HEK293T (cell line): ENCODE data around the gene POLR3A.

Experiments
- CTCF ChIA-PET: fragments of 350-600 bp; formaldehyde crosslinking; extraction: SDS; loops from one replicate; lab custom pipeline; 2021; ENCODE audit warnings: antibody characterized with exemption, inconsistent platforms; lab: Yijun Ruan, JAX
- POLR2A ChIA-PET: fragments of 350-600 bp; formaldehyde crosslinking; extraction: SDS; loops from one replicate; lab custom pipeline; 2020; ENCODE audit warnings: antibody characterized with exemption, inconsistent platforms; lab: Yijun Ruan, JAX
- DNase-seq: peaks from one replicate; pipeline ENCODE4 v3.0.0; 2012; ENCODE audit warnings: mixed read lengths; ENCODE audit errors: extremely low spot score
- ARNT ChIP-seq: fragments of 450-650 bp; IDR thresholded peaks from 2 replicates; pipeline ENCODE4 v1.6.1; 2017; ENCODE audit warnings: mild to moderate bottlenecking
- BHLHE40 ChIP-seq: fragments of 450-650 bp; IDR thresholded peaks from 2 replicates; pipeline ENCODE4 v1.6.1; 2016; ENCODE audit warnings: mild to moderate bottlenecking, moderate library complexity, borderline replicate concordance
- CTBP1 ChIP-seq: fragments of 450-650 bp; IDR thresholded peaks from 2 replicates; pipeline ENCODE4 v1.6.1; 2016; ENCODE audit warnings: borderline replicate concordance
- ELF4 ChIP-seq: fragments of 450-650 bp; IDR thresholded peaks from 2 replicates; pipeline ENCODE4 v1.6.1; 2017; ENCODE audit warnings: antibody characterized with exemption
- FOXA1 ChIP-seq: fragments of 450-650 bp; IDR thresholded peaks from 2 replicates; pipeline ENCODE4 v1.6.1; 2016; ENCODE audit warnings: mild to moderate bottlenecking
- FOXK2 ChIP-seq: fragments of 450-650 bp; IDR thresholded peaks from 2 replicates; pipeline ENCODE4 v1.6.1; 2016; ENCODE audit warnings: mild to moderate bottlenecking
- FOXM1 ChIP-seq: fragments of 450-650 bp; IDR thresholded peaks from 2 replicates; pipeline ENCODE4 v1.6.1; 2017; ENCODE audit warnings: mild to moderate bottlenecking, borderline replicate concordance
- HDGF ChIP-seq: fragments of 450-650 bp; IDR thresholded peaks from 2 replicates; pipeline ENCODE4 v1.6.1; 2017; ENCODE audit warnings: antibody characterized with exemption, borderline replicate concordance
- L3MBTL2 ChIP-seq: fragments of 450-650 bp; conservative IDR thresholded peaks from 2 replicates; pipeline ENCODE4 v1.6.1; 2016; ENCODE audit warnings: mild to moderate bottlenecking
- LEF1 ChIP-seq: fragments of 450-650 bp; IDR thresholded peaks from 2 replicates; pipeline ENCODE4 v1.6.1; 2017; ENCODE audit warnings: mild to moderate bottlenecking, borderline replicate concordance
- NFRKB ChIP-seq: fragments of 450-650 bp; IDR thresholded peaks from 2 replicates; pipeline ENCODE4 v1.6.1; 2016; ENCODE audit warnings: mild to moderate bottlenecking, moderate library complexity
- SP1 ChIP-seq: fragments of 450-650 bp; IDR thresholded peaks from 2 replicates; pipeline ENCODE4 v1.6.1; 2017
- SUZ12 ChIP-seq: fragments of 450-650 bp; IDR thresholded peaks from 2 replicates; pipeline ENCODE4 v1.6.1; 2016; ENCODE audit warnings: mild to moderate bottlenecking
- TARDBP ChIP-seq: fragments of 450-650 bp; IDR thresholded peaks from 2 replicates; pipeline ENCODE4 v1.6.1; 2016
- ZNF384 ChIP-seq: fragments of 450-650 bp; IDR thresholded peaks from 2 replicates; pipeline ENCODE4 v1.6.1; 2016
- TF ChIP-seq, protein P1 (sequence below): fragments of 450-650 bp; IDR thresholded peaks from 2 replicates; pipeline ENCODE4 v1.6.1; 2016

The POLR3A gene

GRCh38 chr10:77973276-77973675 lies 56.0 kb downstream of the POLR3A start:
- no peak for DNase-seq
- CTCF ChIA-PET: interaction anchor here (0.7 to 1.1 kb wide), 4 partner anchors 9 to 181 kb away, joined by 3 to 4 read pairs (median 3); no protein-coding TSS in a partner anchor
- TF ChIP-seq SP1: no peak
- no peak for TF ChIP-seq BHLHE40
- no peak for TF ChIP-seq FOXK2
- TF ChIP-seq ZNF384: no peak
- POLR2A ChIA-PET: no interaction called here

DNA sequence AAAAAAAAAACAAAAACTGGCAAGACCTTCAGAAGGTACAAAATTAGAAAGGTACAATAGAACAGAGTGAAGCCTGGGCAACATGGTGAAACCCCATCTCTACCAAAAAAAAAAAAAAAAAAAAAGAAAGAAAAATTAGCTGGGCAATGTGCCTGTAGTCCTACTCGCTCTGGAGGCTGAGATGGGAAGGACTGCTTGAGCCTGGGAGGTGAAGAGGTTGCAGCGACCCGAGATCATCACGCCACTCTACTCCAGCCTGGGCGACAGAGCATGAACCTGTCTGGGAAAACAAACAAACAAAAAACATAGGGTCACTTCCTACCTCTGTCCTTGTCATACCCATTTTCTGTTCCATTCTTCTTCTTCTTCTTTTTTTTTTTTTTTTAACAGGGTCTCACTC lies 57.2 kb downstream of the POLR3A start:
- POLR2A ChIA-PET: no interaction called here
- CTCF ChIA-PET: no interaction called here
- no peak for TF ChIP-seq ARNT
- DNase-seq: no peak

GRCh38 chr10:77971804-77972144 lies 57.5 kb downstream of the POLR3A start:
- DNase-seq: no peak
- no peak for TF ChIP-seq NFRKB
- TF ChIP-seq FOXK2: no peak
- TF ChIP-seq L3MBTL2: no peak
- TF ChIP-seq ARNT: no peak
- no peak for TF ChIP-seq SUZ12
- no peak for TF ChIP-seq FOXA1
- TF ChIP-seq TARDBP: no peak
- TF ChIP-seq LEF1: no peak
- TF ChIP-seq HDGF: no peak
- TF ChIP-seq SP1: no peak
- TF ChIP-seq FOXM1: no peak
- ChIA-PET POLR2A (no interaction called here), CTCF (no interaction called here)

DNA sequence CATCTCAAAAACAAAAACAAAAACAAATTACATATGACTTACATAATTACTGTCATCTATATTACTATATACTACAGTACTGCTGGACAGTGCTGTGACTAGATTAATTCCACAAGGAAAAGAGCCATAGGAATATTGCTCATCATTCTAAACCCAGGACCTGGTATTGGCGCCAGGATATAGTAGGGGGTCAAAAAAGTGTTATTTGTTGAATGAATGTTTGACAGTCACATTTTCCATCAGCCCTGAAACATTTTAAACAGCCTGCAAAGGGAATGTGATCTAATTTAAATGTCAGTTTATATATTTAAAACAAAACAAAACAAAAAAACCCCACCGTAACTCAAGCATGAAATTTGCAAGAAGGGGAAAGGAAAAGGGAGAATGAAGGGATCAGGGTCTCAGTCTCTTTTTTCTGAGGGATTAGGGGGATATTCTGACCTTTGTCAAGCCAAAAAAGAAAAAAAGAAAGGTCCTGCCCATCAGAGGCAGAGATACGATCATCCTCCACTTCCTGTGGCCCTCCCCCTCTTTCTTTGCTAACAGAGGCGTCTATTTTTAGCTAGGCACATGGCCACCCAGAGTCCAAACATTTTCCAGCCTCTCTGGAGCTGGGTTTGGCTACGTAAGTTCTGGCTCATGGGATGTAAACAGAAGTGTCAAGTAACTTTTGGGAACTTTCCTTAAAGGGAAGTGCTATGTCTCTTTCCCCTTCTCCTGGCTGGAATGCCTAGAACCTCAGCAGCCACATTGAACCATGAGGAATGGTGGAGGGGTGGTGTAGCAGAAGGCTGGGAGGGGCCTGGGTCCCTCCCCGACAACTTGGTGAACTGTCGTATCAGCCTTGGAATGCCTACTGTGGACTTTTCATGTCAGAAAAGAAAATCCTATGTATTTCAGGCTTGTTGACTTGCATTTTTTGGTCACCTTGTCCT lies 58.2 kb downstream of the POLR3A start:
- DNase-seq: no peak
- POLR2A ChIA-PET: no interaction called here
- CTCF ChIA-PET: no interaction called here
- TF ChIP-seq CTBP1 (no peak), ELF4 (no peak), SP1 (no peak), TARDBP (no peak), HDGF (no peak), FOXK2 (no peak), SUZ12 (no peak), LEF1 (no peak), L3MBTL2 (no peak), ZNF384 (no peak), BHLHE40 (no peak), FOXM1 (no peak), ARNT (no peak), NFRKB (no peak), FOXA1 (no peak)
- TF ChIP-seq, protein P1, sequence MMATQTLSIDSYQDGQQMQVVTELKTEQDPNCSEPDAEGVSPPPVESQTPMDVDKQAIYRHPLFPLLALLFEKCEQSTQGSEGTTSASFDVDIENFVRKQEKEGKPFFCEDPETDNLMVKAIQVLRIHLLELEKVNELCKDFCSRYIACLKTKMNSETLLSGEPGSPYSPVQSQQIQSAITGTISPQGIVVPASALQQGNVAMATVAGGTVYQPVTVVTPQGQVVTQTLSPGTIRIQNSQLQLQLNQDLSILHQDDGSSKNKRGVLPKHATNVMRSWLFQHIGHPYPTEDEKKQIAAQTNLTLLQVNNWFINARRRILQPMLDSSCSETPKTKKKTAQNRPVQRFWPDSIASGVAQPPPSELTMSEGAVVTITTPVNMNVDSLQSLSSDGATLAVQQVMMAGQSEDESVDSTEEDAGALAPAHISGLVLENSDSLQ: no peak

DNA sequence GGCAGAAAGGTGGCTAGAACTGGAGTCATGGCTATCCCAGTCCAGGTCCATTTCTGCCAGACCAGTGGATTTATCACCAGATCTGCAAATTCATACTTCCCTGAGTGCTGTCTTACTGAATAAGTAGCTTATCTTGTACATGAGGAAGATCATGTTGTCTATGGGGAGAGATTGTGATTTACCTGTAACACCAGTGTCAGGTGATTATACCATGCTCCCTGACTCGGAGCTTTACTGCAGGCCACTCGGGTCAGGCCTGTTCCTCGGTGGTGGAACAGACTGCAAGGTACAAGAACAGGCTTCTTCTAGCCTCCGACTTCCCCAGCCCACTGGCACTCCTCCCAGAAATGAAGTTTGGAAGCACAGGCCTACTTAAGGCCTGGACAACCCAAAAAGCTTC lies 60.2 kb downstream of the POLR3A start:
- ChIA-PET POLR2A (no interaction called here), CTCF (no interaction called here)
- TF ChIP-seq BHLHE40: no peak
- no peak for DNase-seq

DNA sequence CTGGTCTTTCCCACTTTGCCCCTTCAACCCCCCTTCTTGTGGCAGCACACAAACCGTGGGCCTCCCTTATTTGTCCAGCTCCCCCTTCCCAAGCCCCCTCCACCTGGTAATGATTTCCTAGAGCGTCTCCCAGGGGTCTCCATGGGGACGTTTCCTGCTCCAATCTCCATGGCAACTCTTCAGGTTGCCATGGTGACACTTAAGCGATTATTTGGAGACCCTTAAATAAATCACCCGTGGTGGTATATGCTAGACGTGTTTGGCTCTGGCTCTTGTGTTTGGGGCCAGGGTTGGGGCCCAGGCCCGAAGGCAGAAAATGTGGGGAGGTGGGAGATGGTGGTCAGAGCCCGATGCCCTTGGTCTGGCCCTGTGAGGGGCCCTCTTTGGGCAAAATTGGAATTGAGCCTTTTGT lies 61.7 kb downstream of the POLR3A start:
- no peak for DNase-seq
- POLR2A ChIA-PET: no interaction called here
- TF ChIP-seq FOXM1 (no peak), L3MBTL2 (no peak), FOXK2 (no peak), FOXA1 (no peak), TARDBP (no peak), ARNT (no peak), LEF1 (no peak), SUZ12 (no peak), BHLHE40 (no peak), CTBP1 (no peak), ELF4 (no peak), ZNF384 (no peak), NFRKB (no peak), HDGF (no peak), SP1 (no peak)
- TF ChIP-seq, protein P1: no peak
- CTCF ChIA-PET: interaction anchor here (0.6 kb wide), 1 partner anchor 1322 kb away, joined by 3 read pairs; no protein-coding TSS in a partner anchor

- TF ChIP-seq SUZ12 (no peak), LEF1 (no peak), CTBP1 (no peak), BHLHE40 (no peak), ELF4 (no peak), ZNF384 (no peak), SP1 (no peak), FOXM1 (no peak), FOXA1 (no peak), TARDBP (no peak), ARNT (no peak), NFRKB (no peak), FOXK2 (no peak)
- TF ChIP-seq, protein P1: no peak
These were observed 64.0 kb downstream of the POLR3A start for GRCh38 chr10:77965294-77965693.

More at GRCh38 chr10:77965294-77965693, 64.0 kb downstream of the POLR3A start:
- no peak for DNase-seq
- ChIA-PET POLR2A (no interaction called here), CTCF (interaction anchor here (1.1 kb wide), 1 partner anchor 8 kb away, joined by 3 read pairs; no protein-coding TSS in a partner anchor)
